Panc1 (cell line): ENCODE data around the gene ELMO1.

Source experiments
- POLR2AphosphoS5 ChIP-seq: IDR thresholded peaks from 2 replicates; pipeline ENCODE4 v1.6.1; 2012; ENCODE audit warnings: mild to moderate bottlenecking, low read depth, low read length, moderate library complexity
- TCF7L2 ChIP-seq: IDR thresholded peaks from 2 replicates; pipeline ENCODE4 v1.6.1; 2011; ENCODE audit warnings: mild to moderate bottlenecking, low read depth, low read length, inconsistent platforms
- TF ChIP-seq, protein P1 (sequence below): fragments of 450-650 bp; IDR thresholded peaks from 2 replicates; pipeline ENCODE4 v1.5.1; 2017; ENCODE audit warnings: mild to moderate bottlenecking
- TF ChIP-seq, protein P2 (sequence below), 2 experiments: IDR thresholded peaks; 2 replicates each; pipeline ENCODE4 v1.6.1; 2011 to 2012; ENCODE audit warnings: low read depth in 2 of 2, control low read depth in 1 of 2, low read length in 1 of 2, mild to moderate bottlenecking in 1 of 2, moderate library complexity in 1 of 2; ENCODE audit not compliant: insufficient read depth in 1 of 2

DNA sequence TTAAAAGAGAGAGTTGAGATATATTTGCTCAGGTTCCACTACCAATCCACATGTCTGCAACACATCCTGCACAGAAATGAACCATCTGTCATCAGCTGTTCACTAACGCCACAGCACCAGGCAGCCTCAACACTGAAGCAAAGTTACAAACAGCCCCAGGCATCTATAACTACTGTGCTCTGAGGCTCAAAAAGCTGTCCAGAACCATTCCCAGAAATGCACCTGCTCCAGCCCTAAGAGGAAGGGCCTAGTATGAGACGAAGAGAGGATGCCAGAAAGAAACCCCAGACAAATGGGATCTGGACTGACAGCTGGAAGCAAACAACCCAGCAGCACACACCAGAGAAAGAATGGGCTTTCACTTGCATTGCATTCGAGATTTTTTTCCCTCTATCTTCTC, 159.3 kb downstream of the ELMO1 start:
- TF ChIP-seq, protein P1, sequence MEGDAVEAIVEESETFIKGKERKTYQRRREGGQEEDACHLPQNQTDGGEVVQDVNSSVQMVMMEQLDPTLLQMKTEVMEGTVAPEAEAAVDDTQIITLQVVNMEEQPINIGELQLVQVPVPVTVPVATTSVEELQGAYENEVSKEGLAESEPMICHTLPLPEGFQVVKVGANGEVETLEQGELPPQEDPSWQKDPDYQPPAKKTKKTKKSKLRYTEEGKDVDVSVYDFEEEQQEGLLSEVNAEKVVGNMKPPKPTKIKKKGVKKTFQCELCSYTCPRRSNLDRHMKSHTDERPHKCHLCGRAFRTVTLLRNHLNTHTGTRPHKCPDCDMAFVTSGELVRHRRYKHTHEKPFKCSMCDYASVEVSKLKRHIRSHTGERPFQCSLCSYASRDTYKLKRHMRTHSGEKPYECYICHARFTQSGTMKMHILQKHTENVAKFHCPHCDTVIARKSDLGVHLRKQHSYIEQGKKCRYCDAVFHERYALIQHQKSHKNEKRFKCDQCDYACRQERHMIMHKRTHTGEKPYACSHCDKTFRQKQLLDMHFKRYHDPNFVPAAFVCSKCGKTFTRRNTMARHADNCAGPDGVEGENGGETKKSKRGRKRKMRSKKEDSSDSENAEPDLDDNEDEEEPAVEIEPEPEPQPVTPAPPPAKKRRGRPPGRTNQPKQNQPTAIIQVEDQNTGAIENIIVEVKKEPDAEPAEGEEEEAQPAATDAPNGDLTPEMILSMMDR: no peak
- no peak for TF ChIP-seq TCF7L2
- TF ChIP-seq, protein P2, sequence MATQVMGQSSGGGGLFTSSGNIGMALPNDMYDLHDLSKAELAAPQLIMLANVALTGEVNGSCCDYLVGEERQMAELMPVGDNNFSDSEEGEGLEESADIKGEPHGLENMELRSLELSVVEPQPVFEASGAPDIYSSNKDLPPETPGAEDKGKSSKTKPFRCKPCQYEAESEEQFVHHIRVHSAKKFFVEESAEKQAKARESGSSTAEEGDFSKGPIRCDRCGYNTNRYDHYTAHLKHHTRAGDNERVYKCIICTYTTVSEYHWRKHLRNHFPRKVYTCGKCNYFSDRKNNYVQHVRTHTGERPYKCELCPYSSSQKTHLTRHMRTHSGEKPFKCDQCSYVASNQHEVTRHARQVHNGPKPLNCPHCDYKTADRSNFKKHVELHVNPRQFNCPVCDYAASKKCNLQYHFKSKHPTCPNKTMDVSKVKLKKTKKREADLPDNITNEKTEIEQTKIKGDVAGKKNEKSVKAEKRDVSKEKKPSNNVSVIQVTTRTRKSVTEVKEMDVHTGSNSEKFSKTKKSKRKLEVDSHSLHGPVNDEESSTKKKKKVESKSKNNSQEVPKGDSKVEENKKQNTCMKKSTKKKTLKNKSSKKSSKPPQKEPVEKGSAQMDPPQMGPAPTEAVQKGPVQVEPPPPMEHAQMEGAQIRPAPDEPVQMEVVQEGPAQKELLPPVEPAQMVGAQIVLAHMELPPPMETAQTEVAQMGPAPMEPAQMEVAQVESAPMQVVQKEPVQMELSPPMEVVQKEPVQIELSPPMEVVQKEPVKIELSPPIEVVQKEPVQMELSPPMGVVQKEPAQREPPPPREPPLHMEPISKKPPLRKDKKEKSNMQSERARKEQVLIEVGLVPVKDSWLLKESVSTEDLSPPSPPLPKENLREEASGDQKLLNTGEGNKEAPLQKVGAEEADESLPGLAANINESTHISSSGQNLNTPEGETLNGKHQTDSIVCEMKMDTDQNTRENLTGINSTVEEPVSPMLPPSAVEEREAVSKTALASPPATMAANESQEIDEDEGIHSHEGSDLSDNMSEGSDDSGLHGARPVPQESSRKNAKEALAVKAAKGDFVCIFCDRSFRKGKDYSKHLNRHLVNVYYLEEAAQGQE (IDR thresholded peaks at IDR 0.05; ENCODE audit: insufficient read depth in 1 of 2, low read depth in 2 of 2, low read length in 1 of 2): no peak
- no peak for TF ChIP-seq POLR2AphosphoS5
